HL-60 (cell line): ENCODE measurements around the gene MRPS18A.

Experiments used
- GABPA ChIP-seq: IDR thresholded peaks from 2 replicates; pipeline ENCODE4 v1.6.1; 2012; ENCODE audit warnings: low read depth
- POLR2AphosphoS5 ChIP-seq: IDR thresholded peaks from 2 replicates; pipeline ENCODE4 v1.6.1; 2012; ENCODE audit warnings: low read depth
- SPI1 ChIP-seq: IDR thresholded peaks from 2 replicates; pipeline ENCODE4 v1.6.1; 2012; ENCODE audit warnings: low read depth, mild to moderate bottlenecking, borderline replicate concordance
- TF ChIP-seq, protein P1 (sequence below): IDR thresholded peaks from one replicate; pipeline ENCODE4 v1.5.1; 2011; ENCODE audit warnings: low read length, control low read depth, inconsistent platforms; ENCODE audit not compliant: insufficient read depth
- TF ChIP-seq, protein P2 (sequence below): IDR thresholded peaks from 2 replicates; pipeline ENCODE4 v1.6.1; 2012; ENCODE audit warnings: low read depth; ENCODE audit not compliant: insufficient replicate concordance

GRCh38 chr6:43702171-43702533 lies 14.6 kb upstream of the MRPS18A start:
- TF ChIP-seq, protein P1, sequence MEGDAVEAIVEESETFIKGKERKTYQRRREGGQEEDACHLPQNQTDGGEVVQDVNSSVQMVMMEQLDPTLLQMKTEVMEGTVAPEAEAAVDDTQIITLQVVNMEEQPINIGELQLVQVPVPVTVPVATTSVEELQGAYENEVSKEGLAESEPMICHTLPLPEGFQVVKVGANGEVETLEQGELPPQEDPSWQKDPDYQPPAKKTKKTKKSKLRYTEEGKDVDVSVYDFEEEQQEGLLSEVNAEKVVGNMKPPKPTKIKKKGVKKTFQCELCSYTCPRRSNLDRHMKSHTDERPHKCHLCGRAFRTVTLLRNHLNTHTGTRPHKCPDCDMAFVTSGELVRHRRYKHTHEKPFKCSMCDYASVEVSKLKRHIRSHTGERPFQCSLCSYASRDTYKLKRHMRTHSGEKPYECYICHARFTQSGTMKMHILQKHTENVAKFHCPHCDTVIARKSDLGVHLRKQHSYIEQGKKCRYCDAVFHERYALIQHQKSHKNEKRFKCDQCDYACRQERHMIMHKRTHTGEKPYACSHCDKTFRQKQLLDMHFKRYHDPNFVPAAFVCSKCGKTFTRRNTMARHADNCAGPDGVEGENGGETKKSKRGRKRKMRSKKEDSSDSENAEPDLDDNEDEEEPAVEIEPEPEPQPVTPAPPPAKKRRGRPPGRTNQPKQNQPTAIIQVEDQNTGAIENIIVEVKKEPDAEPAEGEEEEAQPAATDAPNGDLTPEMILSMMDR: no peak
- TF ChIP-seq GABPA (no peak), POLR2AphosphoS5 (no peak), SPI1 (no peak)
- TF ChIP-seq, protein P2, sequence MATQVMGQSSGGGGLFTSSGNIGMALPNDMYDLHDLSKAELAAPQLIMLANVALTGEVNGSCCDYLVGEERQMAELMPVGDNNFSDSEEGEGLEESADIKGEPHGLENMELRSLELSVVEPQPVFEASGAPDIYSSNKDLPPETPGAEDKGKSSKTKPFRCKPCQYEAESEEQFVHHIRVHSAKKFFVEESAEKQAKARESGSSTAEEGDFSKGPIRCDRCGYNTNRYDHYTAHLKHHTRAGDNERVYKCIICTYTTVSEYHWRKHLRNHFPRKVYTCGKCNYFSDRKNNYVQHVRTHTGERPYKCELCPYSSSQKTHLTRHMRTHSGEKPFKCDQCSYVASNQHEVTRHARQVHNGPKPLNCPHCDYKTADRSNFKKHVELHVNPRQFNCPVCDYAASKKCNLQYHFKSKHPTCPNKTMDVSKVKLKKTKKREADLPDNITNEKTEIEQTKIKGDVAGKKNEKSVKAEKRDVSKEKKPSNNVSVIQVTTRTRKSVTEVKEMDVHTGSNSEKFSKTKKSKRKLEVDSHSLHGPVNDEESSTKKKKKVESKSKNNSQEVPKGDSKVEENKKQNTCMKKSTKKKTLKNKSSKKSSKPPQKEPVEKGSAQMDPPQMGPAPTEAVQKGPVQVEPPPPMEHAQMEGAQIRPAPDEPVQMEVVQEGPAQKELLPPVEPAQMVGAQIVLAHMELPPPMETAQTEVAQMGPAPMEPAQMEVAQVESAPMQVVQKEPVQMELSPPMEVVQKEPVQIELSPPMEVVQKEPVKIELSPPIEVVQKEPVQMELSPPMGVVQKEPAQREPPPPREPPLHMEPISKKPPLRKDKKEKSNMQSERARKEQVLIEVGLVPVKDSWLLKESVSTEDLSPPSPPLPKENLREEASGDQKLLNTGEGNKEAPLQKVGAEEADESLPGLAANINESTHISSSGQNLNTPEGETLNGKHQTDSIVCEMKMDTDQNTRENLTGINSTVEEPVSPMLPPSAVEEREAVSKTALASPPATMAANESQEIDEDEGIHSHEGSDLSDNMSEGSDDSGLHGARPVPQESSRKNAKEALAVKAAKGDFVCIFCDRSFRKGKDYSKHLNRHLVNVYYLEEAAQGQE: no peak
